ENCODE data around the gene KRTAP12-1.

DNA sequence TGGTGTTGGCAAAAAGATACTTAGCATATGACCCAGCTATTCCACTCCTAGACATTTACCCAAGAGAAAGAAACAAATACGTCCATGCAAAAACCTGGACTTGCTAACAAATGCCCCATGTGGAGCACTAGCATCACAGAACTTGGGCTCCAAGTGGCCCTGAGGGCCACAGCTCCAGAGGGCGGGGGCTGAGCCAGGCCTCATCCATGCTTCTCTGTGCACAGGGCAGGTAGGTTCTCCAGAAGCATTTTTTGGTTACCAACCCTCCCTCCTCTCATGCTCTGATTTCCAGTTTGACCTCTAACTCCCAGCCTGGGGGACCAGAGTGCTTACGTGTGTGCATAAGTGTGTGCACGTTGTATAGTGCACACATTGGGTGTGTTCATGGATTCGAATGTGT is 17.3 kb downstream of the KRTAP12-1 start:
- TF ChIP-seq, protein P1, sequence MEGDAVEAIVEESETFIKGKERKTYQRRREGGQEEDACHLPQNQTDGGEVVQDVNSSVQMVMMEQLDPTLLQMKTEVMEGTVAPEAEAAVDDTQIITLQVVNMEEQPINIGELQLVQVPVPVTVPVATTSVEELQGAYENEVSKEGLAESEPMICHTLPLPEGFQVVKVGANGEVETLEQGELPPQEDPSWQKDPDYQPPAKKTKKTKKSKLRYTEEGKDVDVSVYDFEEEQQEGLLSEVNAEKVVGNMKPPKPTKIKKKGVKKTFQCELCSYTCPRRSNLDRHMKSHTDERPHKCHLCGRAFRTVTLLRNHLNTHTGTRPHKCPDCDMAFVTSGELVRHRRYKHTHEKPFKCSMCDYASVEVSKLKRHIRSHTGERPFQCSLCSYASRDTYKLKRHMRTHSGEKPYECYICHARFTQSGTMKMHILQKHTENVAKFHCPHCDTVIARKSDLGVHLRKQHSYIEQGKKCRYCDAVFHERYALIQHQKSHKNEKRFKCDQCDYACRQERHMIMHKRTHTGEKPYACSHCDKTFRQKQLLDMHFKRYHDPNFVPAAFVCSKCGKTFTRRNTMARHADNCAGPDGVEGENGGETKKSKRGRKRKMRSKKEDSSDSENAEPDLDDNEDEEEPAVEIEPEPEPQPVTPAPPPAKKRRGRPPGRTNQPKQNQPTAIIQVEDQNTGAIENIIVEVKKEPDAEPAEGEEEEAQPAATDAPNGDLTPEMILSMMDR (IDR thresholded peaks at IDR 0.05), result no peak
- TF ChIP-seq POLR2A (IDR thresholded peaks at IDR 0.05), result no peak

All from stomach (tissue), 4 donors.